ES-I3 (cell line): ENCODE data around the gene METTL22.

Source experiments
- H3K36me3 ChIP-seq: 2 replicates; pipeline ENCODE4 v1.6.1; 2013; ENCODE audit warnings: mild to moderate bottlenecking, low read length, control low read depth, moderate library complexity; ENCODE audit not compliant: insufficient read depth
- H3K4me1 ChIP-seq: 2 replicates; pipeline ENCODE4 v1.6.1; 2013; ENCODE audit warnings: mild to moderate bottlenecking, control low read depth, low read length; ENCODE audit not compliant: insufficient read depth
- H3K9ac ChIP-seq: 2 replicates; pipeline ENCODE4 v1.6.1; 2013; ENCODE audit warnings: low read depth, mild to moderate bottlenecking, low read length, moderate library complexity
- H3K9me3 ChIP-seq: 2 replicates; pipeline ENCODE4 v1.6.1; 2013; ENCODE audit warnings: mild to moderate bottlenecking, low read length, moderate library complexity; ENCODE audit not compliant: control insufficient read depth, insufficient read depth

Gene METTL22

GRCh38 chr16:8676737-8677375, 55.4 kb downstream of the METTL22 start:
- peaks cover 3% of the 10 kb centered on the region; the same call in 1 of the 2 replicates for H3K4me1 ChIP-seq
- H3K36me3 ChIP-seq, result no peaks in the 10 kb centered on the region
- no peak overlapping the region for H3K9ac ChIP-seq
- no peaks in the 10 kb centered on the region for H3K9me3 ChIP-seq

GRCh38 chr16:8677481-8677880, 56.0 kb downstream of the METTL22 start:
- Histone ChIP-seq H3K9ac (no peak overlapping the region), H3K9me3 (no peaks in the 10 kb centered on the region), H3K4me1 (peaks cover 3% of the 10 kb centered on the region; the same call in 1 of the 2 replicates), H3K36me3 (no peaks in the 10 kb centered on the region)

- Histone ChIP-seq H3K9ac (no peak overlapping the region), H3K36me3 (no peaks in the 10 kb centered on the region), H3K9me3 (no peaks in the 10 kb centered on the region), H3K4me1 (peaks cover 3% of the 10 kb centered on the region; the same call in 1 of the 2 replicates)
These were observed 56.8 kb downstream of the METTL22 start for GRCh38 chr16:8678068-8678927.

GRCh38 chr16:8679151-8679550, 57.7 kb downstream of the METTL22 start:
- no peak overlapping the region for H3K9ac ChIP-seq
- peaks cover 3% of the 10 kb centered on the region; the same call in 1 of the 2 replicates for H3K4me1 ChIP-seq
- H3K9me3 ChIP-seq, result no peaks in the 10 kb centered on the region
- no peaks in the 10 kb centered on the region for H3K36me3 ChIP-seq

- Histone ChIP-seq H3K4me1 (peaks cover 5% of the 10 kb centered on the region), H3K9me3 (no peaks in the 10 kb centered on the region), H3K36me3 (no peaks in the 10 kb centered on the region), H3K9ac (no peak overlapping the region)
These were observed 61.2 kb downstream of the METTL22 start for GRCh38 chr16:8682551-8683259.

- H3K9ac ChIP-seq, result no peak overlapping the region
- no peaks in the 10 kb centered on the region for H3K36me3 ChIP-seq
- H3K9me3 ChIP-seq, result no peaks in the 10 kb centered on the region
- H3K4me1 ChIP-seq, result peaks cover 5% of the 10 kb centered on the region
These were observed 62.1 kb downstream of the METTL22 start for GRCh38 chr16:8683640-8684039.

GRCh38 chr16:8685617-8686016, 64.1 kb downstream of the METTL22 start:
- Histone ChIP-seq H3K4me1 (peaks cover 5% of the 10 kb centered on the region), H3K9ac (no peak overlapping the region), H3K36me3 (no peaks in the 10 kb centered on the region), H3K9me3 (peaks cover 6% of the 10 kb centered on the region)

- no peak overlapping the region for H3K9ac ChIP-seq
- peaks cover 5% of the 10 kb centered on the region for H3K4me1 ChIP-seq
- peaks cover 6% of the 10 kb centered on the region for H3K9me3 ChIP-seq
- no peaks in the 10 kb centered on the region for H3K36me3 ChIP-seq
These were observed 64.6 kb downstream of the METTL22 start for GRCh38 chr16:8686031-8686621.

- peaks cover 5% of the 10 kb centered on the region for H3K4me1 ChIP-seq
These were observed 65.4 kb downstream of the METTL22 start for GRCh38 chr16:8686879-8687278.

GRCh38 chr16:8689686-8690085, 68.2 kb downstream of the METTL22 start:
- peaks cover 5% of the 10 kb centered on the region for H3K4me1 ChIP-seq
- H3K9me3 ChIP-seq, result peaks cover 6% of the 10 kb centered on the region
- H3K36me3 ChIP-seq, result no peaks in the 10 kb centered on the region
- H3K9ac ChIP-seq, result no peak overlapping the region

More at GRCh38 chr16:8686879-8687278, 65.4 kb downstream of the METTL22 start:
- H3K9ac ChIP-seq, result no peak overlapping the region
- no peaks in the 10 kb centered on the region for H3K36me3 ChIP-seq
- H3K9me3 ChIP-seq, result peaks cover 6% of the 10 kb centered on the region

GRCh38 chr16:8691728-8692127, 70.2 kb downstream of the METTL22 start:
- H3K36me3 ChIP-seq, result no peaks in the 10 kb centered on the region
- peaks cover 6% of the 10 kb centered on the region for H3K9me3 ChIP-seq
- no peaks in the 10 kb centered on the region for H3K4me1 ChIP-seq
- no peak overlapping the region for H3K9ac ChIP-seq

- H3K36me3 ChIP-seq, result no peaks in the 10 kb centered on the region
- H3K4me1 ChIP-seq, result no peaks in the 10 kb centered on the region
- H3K9ac ChIP-seq, result no peak overlapping the region
These were observed 73.6 kb downstream of the METTL22 start for GRCh38 chr16:8694795-8695728.

GRCh38 chr16:8696880-8697279, 75.4 kb downstream of the METTL22 start:
- H3K4me1 ChIP-seq, result no peaks in the 10 kb centered on the region
- no peaks in the 10 kb centered on the region for H3K9me3 ChIP-seq
- H3K9ac ChIP-seq, result no peak overlapping the region
- no peaks in the 10 kb centered on the region for H3K36me3 ChIP-seq

More at GRCh38 chr16:8694795-8695728, 73.6 kb downstream of the METTL22 start:
- H3K9me3 ChIP-seq, result peaks cover 1% of the 10 kb centered on the region; the same call in 1 of the 2 replicates
